ENCODE data around the gene SHFL. TPM values are rescaled to one million over a fixed set of nuclear protein-coding genes. Genes with fewer than 3 reads are reported as not detected.
A peak's percentile ranks its signal among the peaks of the same experiment; 100 is the strongest.

The SHFL gene
- total RNA-seq, 1 donor from 2014 or later = 5.0 TPM

- no peak overlapping the region for H3K4me3 ChIP-seq (ENCODE audit: low read depth, low read length)
- FAIRE-seq = peak; percentile 7
- no peaks in the 10 kb centered on the region for H3K27me3 ChIP-seq (ENCODE audit: control insufficient read depth, insufficient read depth, low read length)
- TF ChIP-seq, protein P1, sequence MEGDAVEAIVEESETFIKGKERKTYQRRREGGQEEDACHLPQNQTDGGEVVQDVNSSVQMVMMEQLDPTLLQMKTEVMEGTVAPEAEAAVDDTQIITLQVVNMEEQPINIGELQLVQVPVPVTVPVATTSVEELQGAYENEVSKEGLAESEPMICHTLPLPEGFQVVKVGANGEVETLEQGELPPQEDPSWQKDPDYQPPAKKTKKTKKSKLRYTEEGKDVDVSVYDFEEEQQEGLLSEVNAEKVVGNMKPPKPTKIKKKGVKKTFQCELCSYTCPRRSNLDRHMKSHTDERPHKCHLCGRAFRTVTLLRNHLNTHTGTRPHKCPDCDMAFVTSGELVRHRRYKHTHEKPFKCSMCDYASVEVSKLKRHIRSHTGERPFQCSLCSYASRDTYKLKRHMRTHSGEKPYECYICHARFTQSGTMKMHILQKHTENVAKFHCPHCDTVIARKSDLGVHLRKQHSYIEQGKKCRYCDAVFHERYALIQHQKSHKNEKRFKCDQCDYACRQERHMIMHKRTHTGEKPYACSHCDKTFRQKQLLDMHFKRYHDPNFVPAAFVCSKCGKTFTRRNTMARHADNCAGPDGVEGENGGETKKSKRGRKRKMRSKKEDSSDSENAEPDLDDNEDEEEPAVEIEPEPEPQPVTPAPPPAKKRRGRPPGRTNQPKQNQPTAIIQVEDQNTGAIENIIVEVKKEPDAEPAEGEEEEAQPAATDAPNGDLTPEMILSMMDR (IDR thresholded peaks at IDR 0.05; ENCODE audit: insufficient read depth, low read length, severe bottlenecking) = no peak
- H3K36me3 ChIP-seq (ENCODE audit: control insufficient read depth, insufficient read depth, low read length) = peaks cover 40% of the 10 kb centered on the region
- no peak for DNase-seq (ENCODE audit: low read depth)
Measured at GRCh38 chr19:10114651-10115391, 28.7 kb downstream of the SHFL start.

- DNase-seq (ENCODE audit: low read depth) = no peak
- FAIRE-seq = no peak
Measured at GRCh38 chr19:10115392-10116084, 29.4 kb downstream of the SHFL start.

GRCh38 chr19:10116085-10116865 lies 30.2 kb downstream of the SHFL start:
- Histone ChIP-seq H3K36me3 (ENCODE audit: control insufficient read depth, insufficient read depth, low read length) (peaks cover 28% of the 10 kb centered on the region), H3K4me3 (ENCODE audit: low read depth, low read length) (no peak overlapping the region), H3K27me3 (ENCODE audit: control insufficient read depth, insufficient read depth, low read length) (no peaks in the 10 kb centered on the region)
- TF ChIP-seq, protein P1 (IDR thresholded peaks at IDR 0.05; ENCODE audit: insufficient read depth, low read length, severe bottlenecking) = no peak
- DNase-seq (ENCODE audit: low read depth) (no peak), FAIRE-seq (no peak)

More at GRCh38 chr19:10115392-10116084, 29.4 kb downstream of the SHFL start:
- peaks cover 35% of the 10 kb centered on the region for H3K36me3 ChIP-seq (ENCODE audit: control insufficient read depth, insufficient read depth, low read length)
- no peaks in the 10 kb centered on the region for H3K27me3 ChIP-seq (ENCODE audit: control insufficient read depth, insufficient read depth, low read length)
- TF ChIP-seq, protein P1 (IDR thresholded peaks at IDR 0.05; ENCODE audit: insufficient read depth, low read length, severe bottlenecking) = no peak
- no peak overlapping the region for H3K4me3 ChIP-seq (ENCODE audit: low read depth, low read length)

GRCh38 chr19:10116866-10117616 lies 30.9 kb downstream of the SHFL start:
- DNase-seq (ENCODE audit: low read depth) (no peak), FAIRE-seq (no peak)
- TF ChIP-seq, protein P1 (IDR thresholded peaks at IDR 0.05; ENCODE audit: insufficient read depth, low read length, severe bottlenecking) = no peak
- H3K4me3 ChIP-seq (ENCODE audit: low read depth, low read length) = no peak overlapping the region
- no peaks in the 10 kb centered on the region for H3K27me3 ChIP-seq (ENCODE audit: control insufficient read depth, insufficient read depth, low read length)
- H3K36me3 ChIP-seq (ENCODE audit: control insufficient read depth, insufficient read depth, low read length) = peaks cover 25% of the 10 kb centered on the region

DNA sequence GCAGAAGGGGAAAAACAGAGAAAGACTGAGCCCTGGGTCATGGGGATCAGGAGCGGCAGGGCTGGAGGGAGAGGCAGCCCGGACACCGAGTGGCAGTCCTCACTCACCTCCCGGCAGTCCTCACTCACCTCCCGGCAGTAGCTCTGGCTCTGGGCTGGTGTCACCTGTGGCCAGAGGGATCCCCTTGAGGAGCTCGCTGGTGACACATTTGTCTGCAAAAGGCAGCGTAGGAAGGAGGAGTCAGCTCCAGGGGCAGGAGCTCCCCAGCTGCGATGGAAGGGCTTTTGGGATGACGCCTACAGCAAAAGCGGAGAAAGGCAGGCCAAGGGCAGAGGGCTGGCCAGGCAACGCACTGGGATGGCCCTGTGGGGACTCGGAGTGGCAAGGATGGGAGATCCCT lies 32.8 kb downstream of the SHFL start:
- Histone ChIP-seq H3K4me3 (ENCODE audit: low read depth, low read length) (peak overlapping the region; percentile 99), H3K36me3 (ENCODE audit: control insufficient read depth, insufficient read depth, low read length) (peaks cover 25% of the 10 kb centered on the region), H3K27me3 (ENCODE audit: control insufficient read depth, insufficient read depth, low read length) (no peaks in the 10 kb centered on the region)
- FAIRE-seq (no peak), DNase-seq (ENCODE audit: low read depth) (no peak)
- TF ChIP-seq, protein P1 (IDR thresholded peaks at IDR 0.05; ENCODE audit: insufficient read depth, low read length, severe bottlenecking) = no peak
